Vagina (tissue), 2 donors: ENCODE measurements around the gene MPP4. TPM values are rescaled to one million over a fixed set of nuclear protein-coding genes. Genes with fewer than 3 reads are reported as not detected.

Source experiments
- DNase-seq, 2 donors: peaks; one replicate each; pipeline ENCODE4 v3.0.0-alpha.2; 2017; ENCODE audit errors: extremely low spot score in 2 of 2
- H3K27ac ChIP-seq: fragments of 200-600 bp; sonication (generic); one replicate; pipeline ENCODE4 v1.5.1; 2019
- H3K27me3 ChIP-seq: fragments of 200-600 bp; sonication (generic); one replicate; pipeline ENCODE4 v1.5.1; 2019
- H3K36me3 ChIP-seq, 2 donors: fragments of 200-600 bp; sonication (generic); one replicate each; pipeline ENCODE4 v1.5.1; 2017 to 2019
- H3K4me1 ChIP-seq: fragments of 200-600 bp; sonication (generic); one replicate; pipeline ENCODE4 v1.5.1; 2019
- H3K4me3 ChIP-seq, 2 donors: fragments of 200-600 bp; sonication (generic); 1 replicate in 1 of 2; 2 replicates in 1 of 2; pipeline ENCODE4 v1.5.1; 2016 to 2019
- H3K9me3 ChIP-seq: fragments of 200-600 bp; sonication (generic); one replicate; pipeline ENCODE4 v1.5.1; 2019
- POLR2A ChIP-seq, 2 donors: fragments of 450-650 bp; IDR thresholded peaks; one replicate each; pipeline ENCODE4 v1.6.1; 2017; ENCODE audit warnings: antibody characterized with exemption in 2 of 2, mild to moderate bottlenecking in 2 of 2, moderate library complexity in 2 of 2
- POLR2AphosphoS5 ChIP-seq, 2 donors: sonication (generic); formaldehyde crosslinking; IDR thresholded peaks; one replicate each; pipeline ENCODE4 v1.9.0; 2017; ENCODE audit warnings: antibody characterized with exemption in 2 of 2, mild to moderate bottlenecking in 2 of 2, low read depth in 1 of 2; ENCODE audit not compliant: insufficient read depth in 1 of 2
- intact Hi-C: fragments of 100-400 bp; cut with DNase I; formaldehyde crosslinking; loops from one replicate; pipeline ENCODE4 v1.15.1; 2023
- total RNA-seq: library from RNA; depleted of rRNA; stranded (reverse); fragments of >200 nt; gene quantifications from one replicate; pipeline ENCODE4 v1.2.3, GENCODE V29; 2016
- TF ChIP-seq, protein P1 (sequence below), 3 experiments: fragments of 450-650 bp in 2 of 3; fragments of 200-600 bp in 1 of 3; sonication (generic) in 1 of 3; IDR thresholded peaks; one replicate each; pipeline ENCODE4 v1.5.1; 2017 to 2019; ENCODE audit warnings: antibody characterized with exemption in 3 of 3, mild to moderate bottlenecking in 2 of 3, moderate library complexity in 2 of 3

MPP4 gene
- total RNA-seq, 1 donor from 2014 or later, result 0.74 TPM

- Histone ChIP-seq H3K36me3 (peaks cover 0 to 26% of the 10 kb centered on the region in 2 donors), H3K27ac (no peak overlapping the region), H3K9me3 (no peaks in the 10 kb centered on the region), H3K4me1 (no peaks in the 10 kb centered on the region), H3K4me3 (no peak overlapping the region), H3K27me3 (no peaks in the 10 kb centered on the region)
- TF ChIP-seq POLR2A (IDR thresholded peaks at IDR 0.05) (no peak), POLR2AphosphoS5 (IDR thresholded peaks at IDR 0.05; ENCODE audit: insufficient read depth in 1 of 2, low read depth in 1 of 2) (no peak)
- TF ChIP-seq, protein P1, sequence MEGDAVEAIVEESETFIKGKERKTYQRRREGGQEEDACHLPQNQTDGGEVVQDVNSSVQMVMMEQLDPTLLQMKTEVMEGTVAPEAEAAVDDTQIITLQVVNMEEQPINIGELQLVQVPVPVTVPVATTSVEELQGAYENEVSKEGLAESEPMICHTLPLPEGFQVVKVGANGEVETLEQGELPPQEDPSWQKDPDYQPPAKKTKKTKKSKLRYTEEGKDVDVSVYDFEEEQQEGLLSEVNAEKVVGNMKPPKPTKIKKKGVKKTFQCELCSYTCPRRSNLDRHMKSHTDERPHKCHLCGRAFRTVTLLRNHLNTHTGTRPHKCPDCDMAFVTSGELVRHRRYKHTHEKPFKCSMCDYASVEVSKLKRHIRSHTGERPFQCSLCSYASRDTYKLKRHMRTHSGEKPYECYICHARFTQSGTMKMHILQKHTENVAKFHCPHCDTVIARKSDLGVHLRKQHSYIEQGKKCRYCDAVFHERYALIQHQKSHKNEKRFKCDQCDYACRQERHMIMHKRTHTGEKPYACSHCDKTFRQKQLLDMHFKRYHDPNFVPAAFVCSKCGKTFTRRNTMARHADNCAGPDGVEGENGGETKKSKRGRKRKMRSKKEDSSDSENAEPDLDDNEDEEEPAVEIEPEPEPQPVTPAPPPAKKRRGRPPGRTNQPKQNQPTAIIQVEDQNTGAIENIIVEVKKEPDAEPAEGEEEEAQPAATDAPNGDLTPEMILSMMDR (IDR thresholded peaks at IDR 0.05), result no peak
- DNase-seq, result no peak
- intact Hi-C loops, result no loop called here
These were observed 32.3 kb upstream of the MPP4 start for GRCh38 chr2:201730651-201731285.

GRCh38 chr2:201715459-201715858, 17.0 kb upstream of the MPP4 start:
- H3K27me3 ChIP-seq, result no peaks in the 10 kb centered on the region
- no peak overlapping the region for H3K27ac ChIP-seq
- H3K36me3 ChIP-seq, result peaks cover 0 to 59% of the 10 kb centered on the region in 2 donors
- TF ChIP-seq, protein P1 (IDR thresholded peaks at IDR 0.05), result no peak
- TF ChIP-seq POLR2AphosphoS5 (IDR thresholded peaks at IDR 0.05; ENCODE audit: insufficient read depth in 1 of 2, low read depth in 1 of 2), result no peak
- TF ChIP-seq POLR2A (IDR thresholded peaks at IDR 0.05), result no peak
- intact Hi-C loops, result no loop called here
- H3K9me3 ChIP-seq, result no peaks in the 10 kb centered on the region
- H3K4me1 ChIP-seq, result no peaks in the 10 kb centered on the region
- no peak overlapping the region for H3K4me3 ChIP-seq
- no peak for DNase-seq

- no peak overlapping the region for H3K27ac ChIP-seq
- peaks cover 0 to 58% of the 10 kb centered on the region in 2 donors for H3K36me3 ChIP-seq
- no peaks in the 10 kb centered on the region for H3K4me1 ChIP-seq
- intact Hi-C loops, result no loop called here
- no peaks in the 10 kb centered on the region for H3K9me3 ChIP-seq
- no peak for DNase-seq
- no peak overlapping the region for H3K4me3 ChIP-seq
- no peaks in the 10 kb centered on the region for H3K27me3 ChIP-seq
- TF ChIP-seq, protein P1 (IDR thresholded peaks at IDR 0.05), result no peak
- TF ChIP-seq POLR2AphosphoS5 (IDR thresholded peaks at IDR 0.05; ENCODE audit: insufficient read depth in 1 of 2, low read depth in 1 of 2) (no peak), POLR2A (IDR thresholded peaks at IDR 0.05) (no peak)
These were observed 14.3 kb upstream of the MPP4 start for GRCh38 chr2:201712726-201713125.

DNA sequence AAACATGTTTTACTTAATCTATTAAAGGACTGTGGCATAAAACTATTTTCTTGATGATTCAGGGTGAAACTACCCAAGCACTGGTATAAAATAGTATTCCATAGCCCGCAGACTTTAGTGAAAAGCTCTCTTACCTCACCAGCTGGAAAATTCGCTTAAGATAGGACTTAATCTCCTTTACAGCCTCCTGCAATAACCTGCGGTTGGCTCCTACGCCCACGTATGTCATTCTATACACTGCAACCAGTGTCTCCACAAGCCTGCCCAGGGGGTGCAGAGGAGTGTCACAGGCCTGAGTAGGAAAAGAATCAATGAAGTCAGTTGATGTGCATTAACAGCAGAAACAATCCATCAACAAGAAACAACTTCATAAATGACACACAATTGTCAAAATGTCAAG, 11.3 kb upstream of the MPP4 start:
- DNase-seq, result no peak
- TF ChIP-seq POLR2A (IDR thresholded peaks at IDR 0.05) (no peak), POLR2AphosphoS5 (IDR thresholded peaks at IDR 0.05; ENCODE audit: insufficient read depth in 1 of 2, low read depth in 1 of 2) (no peak)
- TF ChIP-seq, protein P1 (IDR thresholded peaks at IDR 0.05), result no peak
- H3K36me3 ChIP-seq, result peaks cover 0 to 47% of the 10 kb centered on the region in 2 donors
- no peaks in the 10 kb centered on the region for H3K4me1 ChIP-seq
- no peaks in the 10 kb centered on the region for H3K27me3 ChIP-seq
- no peak overlapping the region for H3K27ac ChIP-seq
- H3K4me3 ChIP-seq, result no peak overlapping the region
- no peaks in the 10 kb centered on the region for H3K9me3 ChIP-seq
- intact Hi-C loops, result no loop called here

- Histone ChIP-seq H3K4me1 (no peaks in the 10 kb centered on the region), H3K27me3 (no peaks in the 10 kb centered on the region), H3K4me3 (no peak overlapping the region), H3K36me3 (peaks cover 0 to 47% of the 10 kb centered on the region in 2 donors), H3K27ac (no peak overlapping the region), H3K9me3 (no peaks in the 10 kb centered on the region)
- no peak for DNase-seq
- TF ChIP-seq POLR2AphosphoS5 (IDR thresholded peaks at IDR 0.05; ENCODE audit: insufficient read depth in 1 of 2, low read depth in 1 of 2) (no peak), POLR2A (IDR thresholded peaks at IDR 0.05) (no peak)
- TF ChIP-seq, protein P1 (IDR thresholded peaks at IDR 0.05), result no peak
- intact Hi-C loops, result no loop called here
These were observed 10.6 kb upstream of the MPP4 start for GRCh38 chr2:201709049-201709448.
